ENCODE results near the gene PSTK.
A peak's percentile ranks its signal among the peaks of the same experiment; 100 is the strongest.

The PSTK gene

GRCh38 chr10:122986335-122986734 lies 6.1 kb downstream of the PSTK start:
- no peak for DNase-seq
- in situ Hi-C loops (cut with MboI; ENCODE audit: low pct_unique_long_range_greater_than_20kb, low sequenced_read_pairs) = no loop called here

GRCh38 chr10:122988501-122988900 lies 8.3 kb downstream of the PSTK start:
- no peak for DNase-seq

GRCh38 chr10:122990278-122990677 lies 10.1 kb downstream of the PSTK start:
- in situ Hi-C loops (cut with MboI; ENCODE audit: low pct_unique_long_range_greater_than_20kb, low sequenced_read_pairs) = no loop called here
- no peak for DNase-seq

More at GRCh38 chr10:122988501-122988900, 8.3 kb downstream of the PSTK start:
- in situ Hi-C loops (cut with MboI; ENCODE audit: low pct_unique_long_range_greater_than_20kb, low sequenced_read_pairs) = no loop called here

GRCh38 chr10:122992031-122992585 lies 11.9 kb downstream of the PSTK start:
- in situ Hi-C loops (cut with MboI; ENCODE audit: low pct_unique_long_range_greater_than_20kb, low sequenced_read_pairs) = no loop called here
- no peak for DNase-seq

- DNase-seq = no peak
- in situ Hi-C loops (cut with MboI; ENCODE audit: low pct_unique_long_range_greater_than_20kb, low sequenced_read_pairs) = no loop called here
Observed at GRCh38 chr10:122993797-122994336, 13.7 kb downstream of the PSTK start.

- in situ Hi-C loops (cut with MboI; ENCODE audit: low pct_unique_long_range_greater_than_20kb, low sequenced_read_pairs) = no loop called here
- no peak for DNase-seq
Observed at GRCh38 chr10:122995936-122996335, 15.7 kb downstream of the PSTK start.

GRCh38 chr10:122997864-122998263 lies 17.7 kb downstream of the PSTK start:
- in situ Hi-C loops (cut with MboI; ENCODE audit: low pct_unique_long_range_greater_than_20kb, low sequenced_read_pairs) = no loop called here
- no peak for DNase-seq

- in situ Hi-C loops (cut with MboI; ENCODE audit: low pct_unique_long_range_greater_than_20kb, low sequenced_read_pairs) = no loop called here
- DNase-seq = no peak
Observed at GRCh38 chr10:122998360-122998917, 18.2 kb downstream of the PSTK start.

- in situ Hi-C loops (cut with MboI; ENCODE audit: low pct_unique_long_range_greater_than_20kb, low sequenced_read_pairs) = no loop called here
- no peak for DNase-seq
Observed at GRCh38 chr10:122998934-122999333, 18.7 kb downstream of the PSTK start.

GRCh38 chr10:122999347-122999746 lies 19.1 kb downstream of the PSTK start:
- in situ Hi-C loops (cut with MboI; ENCODE audit: low pct_unique_long_range_greater_than_20kb, low sequenced_read_pairs) = no loop called here
- no peak for DNase-seq

- no peak for DNase-seq
- in situ Hi-C loops (cut with MboI; ENCODE audit: low pct_unique_long_range_greater_than_20kb, low sequenced_read_pairs) = no loop called here
Observed at GRCh38 chr10:123000155-123000554, 20.0 kb downstream of the PSTK start.

GRCh38 chr10:123001370-123001769 lies 21.2 kb downstream of the PSTK start:
- no peak for DNase-seq
- in situ Hi-C loops (cut with MboI; ENCODE audit: low pct_unique_long_range_greater_than_20kb, low sequenced_read_pairs) = no loop called here

GRCh38 chr10:123004298-123004697 lies 24.1 kb downstream of the PSTK start:
- in situ Hi-C loops (cut with MboI; ENCODE audit: low pct_unique_long_range_greater_than_20kb, low sequenced_read_pairs) = no loop called here
- DNase-seq = no peak

GRCh38 chr10:123007558-123008354 lies 27.6 kb downstream of the PSTK start:
- DNase-seq = peak; percentile 65

GRCh38 chr10:123008355-123009104 lies 28.3 kb downstream of the PSTK start, which contains the start of the genes ACADSB and IKZF5:
Gene ACADSB, plus strand, starts transcription at chr10:123009006. Its CDS starts 24 bp downstream, at chr10:123009030.
Gene IKZF5, minus strand, starts transcription at chr10:123008795. Its CDS starts 10,170 bp downstream, at chr10:122998625.
- DNase-seq = peak; percentile 95
- in situ Hi-C loops (cut with MboI; ENCODE audit: low pct_unique_long_range_greater_than_20kb, low sequenced_read_pairs) = no loop called here

More at GRCh38 chr10:123007558-123008354, 27.6 kb downstream of the PSTK start:
- in situ Hi-C loops (cut with MboI; ENCODE audit: low pct_unique_long_range_greater_than_20kb, low sequenced_read_pairs) = no loop called here

GRCh38 chr10:123009105-123009820 lies 29.1 kb downstream of the PSTK start:
- peak; percentile 33 for DNase-seq
- in situ Hi-C loops (cut with MboI; ENCODE audit: low pct_unique_long_range_greater_than_20kb, low sequenced_read_pairs) = no loop called here

- DNase-seq = no peak
- in situ Hi-C loops (cut with MboI; ENCODE audit: low pct_unique_long_range_greater_than_20kb, low sequenced_read_pairs) = no loop called here
Observed at GRCh38 chr10:123011987-123012386, 31.8 kb downstream of the PSTK start.

- no peak for DNase-seq
- in situ Hi-C loops (cut with MboI; ENCODE audit: low pct_unique_long_range_greater_than_20kb, low sequenced_read_pairs) = no loop called here
Observed at GRCh38 chr10:123013456-123014419, 33.5 kb downstream of the PSTK start.

All from KBM-7 (cell line).